Neutrophil (primary cell): ENCODE measurements around the gene NTM.

ENCODE experiments used
- H3K27ac ChIP-seq: fragments of 200-600 bp; sonication (generic); 2 replicates; pipeline ENCODE4 v1.5.1; 2016; ENCODE audit warnings: mild to moderate bottlenecking, moderate library complexity
- H3K27me3 ChIP-seq: fragments of 200-600 bp; sonication (generic); 2 replicates; pipeline ENCODE4 v1.6.0; 2016; ENCODE audit warnings: mild to moderate bottlenecking
- H3K36me3 ChIP-seq: fragments of 200-600 bp; sonication (generic); 2 replicates; pipeline ENCODE4 v1.5.1; 2017
- H3K4me1 ChIP-seq, 2 experiments: fragments of 200-600 bp in 1 of 2; sonication (generic) in 1 of 2; 1 replicate in 1 of 2; 2 replicates in 1 of 2; pipeline versions ENCODE4 v1.5.1 to v1.6.1; 2013 to 2016; ENCODE audit warnings: low read depth in 1 of 2, low read length in 1 of 2, mild to moderate bottlenecking in 1 of 2, moderate library complexity in 1 of 2; ENCODE audit not compliant: control insufficient read depth in 1 of 2, insufficient read depth in 1 of 2
- H3K4me3 ChIP-seq, 2 experiments: fragments of 200-600 bp in 1 of 2; sonication (generic) in 1 of 2; 1 replicate in 1 of 2; 2 replicates in 1 of 2; pipeline ENCODE4 v1.5.1; 2013 to 2016; ENCODE audit warnings: low read depth in 1 of 2, low read length in 1 of 2, mild to moderate bottlenecking in 1 of 2, moderate library complexity in 1 of 2
- H3K9me3 ChIP-seq: fragments of 200-600 bp; sonication (generic); 2 replicates; pipeline ENCODE4 v1.5.1; 2016
- CTCF ChIP-seq: fragments of 200-600 bp; sonication (generic); IDR thresholded peaks from 2 replicates; pipeline ENCODE4 v1.5.1; 2016; ENCODE audit warnings: antibody characterized with exemption

The NTM gene

GRCh38 chr11:131511794-131512193 lies 141.4 kb downstream of the NTM start:
- Histone ChIP-seq H3K9me3 (no peaks in the 10 kb centered on the region), H3K36me3 (no peaks in the 10 kb centered on the region), H3K27me3 (peaks cover 3% of the 10 kb centered on the region), H3K27ac (no peak overlapping the region), H3K4me3 (no peak overlapping the region), H3K4me1 (no peaks in the 10 kb centered on the region)
- TF ChIP-seq CTCF: no peak

GRCh38 chr11:131512228-131512627 lies 141.8 kb downstream of the NTM start:
- Histone ChIP-seq H3K9me3 (no peaks in the 10 kb centered on the region), H3K4me3 (no peak overlapping the region), H3K27ac (no peak overlapping the region), H3K4me1 (no peaks in the 10 kb centered on the region), H3K27me3 (peaks cover 3% of the 10 kb centered on the region), H3K36me3 (no peaks in the 10 kb centered on the region)
- no peak for TF ChIP-seq CTCF

GRCh38 chr11:131514062-131514461 lies 143.6 kb downstream of the NTM start:
- no peaks in the 10 kb centered on the region for H3K4me1 ChIP-seq

GRCh38 chr11:131518305-131518838 lies 148.0 kb downstream of the NTM start:
- Histone ChIP-seq H3K27ac (no peak overlapping the region), H3K4me1 (no peaks in the 10 kb centered on the region), H3K4me3 (no peak overlapping the region)

More at GRCh38 chr11:131514062-131514461, 143.6 kb downstream of the NTM start:
- no peak overlapping the region for H3K27ac ChIP-seq
- peaks cover 3% of the 10 kb centered on the region for H3K27me3 ChIP-seq
- no peak for TF ChIP-seq CTCF
- H3K4me3 ChIP-seq: no peak overlapping the region
- no peaks in the 10 kb centered on the region for H3K36me3 ChIP-seq
- no peaks in the 10 kb centered on the region for H3K9me3 ChIP-seq

GRCh38 chr11:131522851-131523250 lies 152.4 kb downstream of the NTM start:
- TF ChIP-seq CTCF: no peak
- H3K4me1 ChIP-seq: no peaks in the 10 kb centered on the region
- H3K36me3 ChIP-seq: no peaks in the 10 kb centered on the region
- H3K27ac ChIP-seq: no peak overlapping the region
- peaks cover 14% of the 10 kb centered on the region for H3K27me3 ChIP-seq
- H3K4me3 ChIP-seq: no peak overlapping the region
- H3K9me3 ChIP-seq: no peaks in the 10 kb centered on the region

More at GRCh38 chr11:131518305-131518838, 148.0 kb downstream of the NTM start:
- H3K36me3 ChIP-seq: no peaks in the 10 kb centered on the region
- H3K9me3 ChIP-seq: no peaks in the 10 kb centered on the region
- TF ChIP-seq CTCF: no peak
- H3K27me3 ChIP-seq: peaks cover 17% of the 10 kb centered on the region

GRCh38 chr11:131530407-131530806 lies 160.0 kb downstream of the NTM start:
- H3K4me3 ChIP-seq: no peak overlapping the region
- H3K9me3 ChIP-seq: no peaks in the 10 kb centered on the region
- no peaks in the 10 kb centered on the region for H3K4me1 ChIP-seq
- H3K36me3 ChIP-seq: no peaks in the 10 kb centered on the region
- peaks cover 28% of the 10 kb centered on the region for H3K27me3 ChIP-seq
- no peak for TF ChIP-seq CTCF
- H3K27ac ChIP-seq: no peak overlapping the region
